ENCODE results near the gene PHGDH.

PHGDH gene

DNA sequence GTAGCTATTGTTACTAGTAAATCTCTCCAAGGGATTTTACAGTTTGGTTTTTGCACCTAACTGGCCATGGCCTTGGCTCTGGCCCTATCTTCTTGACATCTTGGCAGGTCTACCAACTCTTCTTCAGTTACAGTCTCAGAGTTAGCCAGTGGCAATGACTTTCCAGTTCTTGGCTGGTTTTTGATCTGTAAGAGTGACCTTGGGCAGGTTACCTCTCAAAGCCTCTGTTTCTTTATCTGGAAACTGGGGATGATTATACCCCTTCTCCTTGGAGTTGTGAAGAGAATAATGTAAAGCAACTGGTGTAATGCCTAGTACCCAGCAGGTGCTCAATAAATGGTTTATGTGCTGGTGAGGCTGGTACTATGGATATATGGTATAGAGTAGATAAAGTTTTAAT lies 6.7 kb downstream of the PHGDH start:
- TF ChIP-seq FOXP2 (optimal IDR thresholded peaks at IDR 0.05; ENCODE audit: control extremely low read depth, extremely low read length, insufficient read depth): no peak
- TF ChIP-seq POLR2AphosphoS5 (IDR thresholded peaks at IDR 0.05; ENCODE audit: borderline replicate concordance, low read depth, low read length): no peak
- TF ChIP-seq EZH2 (IDR thresholded peaks at IDR 0.05): no peak
- H3K9ac ChIP-seq (ENCODE audit: insufficient read length): no peak overlapping the region
- DNase-seq (ENCODE audit: low read depth, low spot score): no peak
- H3K4me3 ChIP-seq: no peak overlapping the region
- peaks cover 96% of the 10 kb centered on the region for H3K36me3 ChIP-seq (ENCODE audit: insufficient read depth, low read length)
- H3K9me3 ChIP-seq (ENCODE audit: low read depth, low read length): no peaks in the 10 kb centered on the region
- H3K27ac ChIP-seq: no peak overlapping the region

GRCh38 chr1:119718972-119719371 lies 7.2 kb downstream of the PHGDH start:
- Histone ChIP-seq H3K9ac (ENCODE audit: insufficient read length) (no peak overlapping the region), H3K9me3 (ENCODE audit: low read depth, low read length) (no peaks in the 10 kb centered on the region), H3K27ac (no peak overlapping the region), H3K36me3 (ENCODE audit: insufficient read depth, low read length) (peaks cover 96% of the 10 kb centered on the region), H3K4me3 (no peak overlapping the region)
- no peak for DNase-seq (ENCODE audit: low read depth, low spot score)
- no peak for TF ChIP-seq POLR2AphosphoS5 (IDR thresholded peaks at IDR 0.05; ENCODE audit: borderline replicate concordance, low read depth, low read length)
- TF ChIP-seq EZH2 (IDR thresholded peaks at IDR 0.05): no peak
- TF ChIP-seq FOXP2 (optimal IDR thresholded peaks at IDR 0.05; ENCODE audit: control extremely low read depth, extremely low read length, insufficient read depth): no peak

DNA sequence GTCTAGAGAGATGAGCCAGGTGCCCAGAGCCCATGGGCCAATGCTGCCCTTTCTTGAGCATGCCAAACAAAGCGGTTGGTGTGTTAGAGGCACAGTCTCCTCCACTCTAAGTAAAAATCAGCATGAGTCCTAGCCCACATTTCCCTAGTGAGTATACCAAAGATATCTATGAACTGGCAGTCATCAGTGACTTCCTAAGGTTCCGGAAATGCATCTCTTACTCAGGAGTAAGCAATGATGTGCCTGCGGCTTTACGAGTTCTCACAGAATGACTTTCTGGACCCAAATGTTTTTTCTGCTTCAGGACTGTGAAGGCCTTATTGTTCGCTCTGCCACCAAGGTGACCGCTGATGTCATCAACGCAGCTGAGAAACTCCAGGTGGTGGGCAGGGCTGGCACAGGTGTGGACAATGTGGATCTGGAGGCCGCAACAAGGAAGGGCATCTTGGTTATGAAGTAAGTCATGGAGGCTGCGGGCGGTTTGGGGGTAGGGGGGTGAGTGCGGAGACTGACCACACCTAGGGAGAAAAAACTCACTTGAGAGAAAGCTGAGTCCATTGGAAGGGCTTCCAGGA lies 9.2 kb downstream of the PHGDH start:
- DNase-seq (ENCODE audit: low read depth, low spot score): no peak
- no peak overlapping the region for H3K9ac ChIP-seq (ENCODE audit: insufficient read length)
- H3K9me3 ChIP-seq (ENCODE audit: low read depth, low read length): no peaks in the 10 kb centered on the region
- H3K36me3 ChIP-seq (ENCODE audit: insufficient read depth, low read length): peaks cover 97% of the 10 kb centered on the region
- no peak for TF ChIP-seq EZH2 (IDR thresholded peaks at IDR 0.05)
- no peak for TF ChIP-seq POLR2AphosphoS5 (IDR thresholded peaks at IDR 0.05; ENCODE audit: borderline replicate concordance, low read depth, low read length)
- TF ChIP-seq FOXP2 (optimal IDR thresholded peaks at IDR 0.05; ENCODE audit: control extremely low read depth, extremely low read length, insufficient read depth): no peak
- H3K4me3 ChIP-seq: no peak overlapping the region
- no peak overlapping the region for H3K27ac ChIP-seq

DNA sequence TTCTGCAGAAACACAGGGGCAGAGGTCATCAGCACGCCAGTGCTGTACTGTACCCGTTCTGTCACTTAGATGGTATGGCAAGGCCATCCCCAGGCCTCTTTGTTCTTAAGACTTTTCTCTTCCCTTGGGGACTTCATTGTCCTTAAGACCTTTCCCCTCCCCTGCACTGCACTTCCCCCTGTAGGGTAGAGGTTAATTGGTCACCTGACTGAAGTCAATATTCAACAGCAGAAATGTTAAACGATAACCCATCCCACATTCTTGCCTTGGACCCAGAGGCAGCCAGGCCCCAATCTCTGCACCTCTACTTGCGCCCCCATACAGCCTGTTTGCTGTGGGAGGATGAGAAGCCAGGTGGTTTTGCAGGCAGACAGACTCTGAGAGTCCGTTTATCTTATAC lies 10.2 kb downstream of the PHGDH start:
- Histone ChIP-seq H3K4me3 (no peak overlapping the region), H3K27ac (no peak overlapping the region), H3K36me3 (ENCODE audit: insufficient read depth, low read length) (peaks cover 98% of the 10 kb centered on the region), H3K9me3 (ENCODE audit: low read depth, low read length) (no peaks in the 10 kb centered on the region), H3K9ac (ENCODE audit: insufficient read length) (no peak overlapping the region)
- no peak for DNase-seq (ENCODE audit: low read depth, low spot score)
- TF ChIP-seq FOXP2 (optimal IDR thresholded peaks at IDR 0.05; ENCODE audit: control extremely low read depth, extremely low read length, insufficient read depth) (no peak), EZH2 (IDR thresholded peaks at IDR 0.05) (no peak), POLR2AphosphoS5 (IDR thresholded peaks at IDR 0.05; ENCODE audit: borderline replicate concordance, low read depth, low read length) (no peak)

DNA sequence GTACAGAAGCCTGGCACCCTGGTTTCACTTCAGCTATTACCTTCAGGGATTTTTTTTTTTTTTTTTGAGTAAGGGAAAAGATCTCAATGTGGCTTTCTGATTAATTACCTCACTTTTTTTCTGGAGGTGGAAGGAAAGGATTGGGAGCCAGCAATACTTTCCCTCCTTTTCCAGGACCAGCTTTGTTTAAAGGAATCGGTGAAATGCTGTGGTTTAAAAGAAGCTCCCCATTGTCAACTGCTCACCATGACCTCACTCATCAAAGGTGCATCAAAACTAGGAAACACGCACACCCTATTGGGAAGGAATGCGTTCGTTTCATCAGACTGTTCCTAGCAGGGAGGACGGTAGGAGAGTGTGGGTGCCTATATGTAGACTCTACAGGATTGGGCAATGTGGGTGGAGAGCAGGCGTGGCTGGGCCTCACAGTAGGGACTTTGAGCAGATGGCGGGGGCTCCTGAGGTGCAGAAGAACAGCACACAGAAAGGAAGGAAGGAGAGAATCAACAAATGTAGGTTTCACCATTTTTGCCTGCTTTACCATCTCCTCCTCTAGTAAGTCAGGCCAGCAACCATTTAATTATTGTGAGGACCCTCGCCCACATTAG lies 13.0 kb downstream of the PHGDH start:
- TF ChIP-seq POLR2AphosphoS5 (IDR thresholded peaks at IDR 0.05; ENCODE audit: borderline replicate concordance, low read depth, low read length): no peak
- no peak for TF ChIP-seq FOXP2 (optimal IDR thresholded peaks at IDR 0.05; ENCODE audit: control extremely low read depth, extremely low read length, insufficient read depth)
- no peak for TF ChIP-seq EZH2 (IDR thresholded peaks at IDR 0.05)
- H3K4me3 ChIP-seq: no peak overlapping the region
- H3K9me3 ChIP-seq (ENCODE audit: low read depth, low read length): no peaks in the 10 kb centered on the region
- H3K27ac ChIP-seq: no peak overlapping the region
- peaks cover 98% of the 10 kb centered on the region for H3K36me3 ChIP-seq (ENCODE audit: insufficient read depth, low read length)
- H3K9ac ChIP-seq (ENCODE audit: insufficient read length): no peak overlapping the region
- DNase-seq (ENCODE audit: low read depth, low spot score): no peak

- TF ChIP-seq EZH2 (IDR thresholded peaks at IDR 0.05) (no peak), FOXP2 (optimal IDR thresholded peaks at IDR 0.05; ENCODE audit: control extremely low read depth, extremely low read length, insufficient read depth) (no peak), POLR2AphosphoS5 (IDR thresholded peaks at IDR 0.05; ENCODE audit: borderline replicate concordance, low read depth, low read length) (no peak)
- no peak overlapping the region for H3K9ac ChIP-seq (ENCODE audit: insufficient read length)
- DNase-seq (ENCODE audit: low read depth, low spot score): no peak
- H3K27ac ChIP-seq: no peak overlapping the region
- peaks cover 98% of the 10 kb centered on the region for H3K36me3 ChIP-seq (ENCODE audit: insufficient read depth, low read length)
- H3K4me3 ChIP-seq: no peak overlapping the region
- H3K9me3 ChIP-seq (ENCODE audit: low read depth, low read length): no peaks in the 10 kb centered on the region
Observed at GRCh38 chr1:119725626-119726025, 13.9 kb downstream of the PHGDH start.

GRCh38 chr1:119727991-119728390 lies 16.3 kb downstream of the PHGDH start:
- no peaks in the 10 kb centered on the region for H3K9me3 ChIP-seq (ENCODE audit: low read depth, low read length)
- H3K27ac ChIP-seq: no peak overlapping the region
- H3K9ac ChIP-seq (ENCODE audit: insufficient read length): no peak overlapping the region
- H3K36me3 ChIP-seq (ENCODE audit: insufficient read depth, low read length): peaks cover 98% of the 10 kb centered on the region
- TF ChIP-seq EZH2 (IDR thresholded peaks at IDR 0.05) (no peak), FOXP2 (optimal IDR thresholded peaks at IDR 0.05; ENCODE audit: control extremely low read depth, extremely low read length, insufficient read depth) (no peak), POLR2AphosphoS5 (IDR thresholded peaks at IDR 0.05; ENCODE audit: borderline replicate concordance, low read depth, low read length) (no peak)
- H3K4me3 ChIP-seq: no peak overlapping the region
- no peak for DNase-seq (ENCODE audit: low read depth, low spot score)

GRCh38 chr1:119729044-119729443 lies 17.3 kb downstream of the PHGDH start:
- H3K36me3 ChIP-seq (ENCODE audit: insufficient read depth, low read length): peaks cover 98% of the 10 kb centered on the region
- TF ChIP-seq EZH2 (IDR thresholded peaks at IDR 0.05) (no peak), FOXP2 (optimal IDR thresholded peaks at IDR 0.05; ENCODE audit: control extremely low read depth, extremely low read length, insufficient read depth) (no peak), POLR2AphosphoS5 (IDR thresholded peaks at IDR 0.05; ENCODE audit: borderline replicate concordance, low read depth, low read length) (no peak)

More at GRCh38 chr1:119729044-119729443, 17.3 kb downstream of the PHGDH start:
- no peak for DNase-seq (ENCODE audit: low read depth, low spot score)
- Histone ChIP-seq H3K4me3 (no peak overlapping the region), H3K9ac (ENCODE audit: insufficient read length) (no peak overlapping the region), H3K9me3 (ENCODE audit: low read depth, low read length) (no peaks in the 10 kb centered on the region), H3K27ac (no peak overlapping the region)
